Measurements from ENCODE around the gene MX1.

Gene MX1, protein sequence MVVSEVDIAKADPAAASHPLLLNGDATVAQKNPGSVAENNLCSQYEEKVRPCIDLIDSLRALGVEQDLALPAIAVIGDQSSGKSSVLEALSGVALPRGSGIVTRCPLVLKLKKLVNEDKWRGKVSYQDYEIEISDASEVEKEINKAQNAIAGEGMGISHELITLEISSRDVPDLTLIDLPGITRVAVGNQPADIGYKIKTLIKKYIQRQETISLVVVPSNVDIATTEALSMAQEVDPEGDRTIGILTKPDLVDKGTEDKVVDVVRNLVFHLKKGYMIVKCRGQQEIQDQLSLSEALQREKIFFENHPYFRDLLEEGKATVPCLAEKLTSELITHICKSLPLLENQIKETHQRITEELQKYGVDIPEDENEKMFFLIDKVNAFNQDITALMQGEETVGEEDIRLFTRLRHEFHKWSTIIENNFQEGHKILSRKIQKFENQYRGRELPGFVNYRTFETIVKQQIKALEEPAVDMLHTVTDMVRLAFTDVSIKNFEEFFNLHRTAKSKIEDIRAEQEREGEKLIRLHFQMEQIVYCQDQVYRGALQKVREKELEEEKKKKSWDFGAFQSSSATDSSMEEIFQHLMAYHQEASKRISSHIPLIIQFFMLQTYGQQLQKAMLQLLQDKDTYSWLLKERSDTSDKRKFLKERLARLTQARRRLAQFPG

DNA sequence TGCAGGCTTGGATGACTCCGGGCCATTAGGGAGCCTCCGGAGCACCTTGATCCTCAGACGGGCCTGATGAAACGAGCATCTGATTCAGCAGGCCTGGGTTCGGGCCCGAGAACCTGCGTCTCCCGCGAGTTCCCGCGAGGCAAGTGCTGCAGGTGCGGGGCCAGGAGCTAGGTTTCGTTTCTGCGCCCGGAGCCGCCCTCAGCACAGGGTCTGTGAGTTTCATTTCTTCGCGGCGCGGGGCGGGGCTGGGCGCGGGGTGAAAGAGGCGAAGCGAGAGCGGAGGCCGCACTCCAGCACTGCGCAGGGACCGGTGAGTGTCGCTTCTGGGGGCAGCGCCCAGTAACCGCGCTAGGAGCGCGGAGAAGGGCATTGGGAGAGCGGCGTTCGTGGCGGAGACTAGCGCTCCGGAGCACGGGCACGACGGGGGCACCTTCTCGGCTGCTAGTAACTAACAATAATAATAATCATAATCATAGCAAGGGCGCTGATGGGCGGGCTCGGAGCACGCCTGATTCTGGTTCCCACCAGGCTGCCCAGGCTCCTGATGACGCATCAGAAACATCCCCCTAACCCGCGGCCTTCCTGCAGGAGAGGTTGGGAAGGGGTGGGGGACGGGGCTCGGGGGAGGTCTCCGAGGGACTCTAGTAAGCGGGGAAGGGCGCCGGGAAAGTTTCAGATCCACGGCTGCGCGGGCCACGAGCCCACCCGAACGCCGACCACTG is at the start of gene MX1:
MX1 (plus strand) TSS at position 286 of the 722 bp plus-strand sequence. CDS start 5,832 bp downstream, outside the sequence.
- no peaks in the 10 kb centered on the region for H3K36me3 ChIP-seq (ENCODE audit: control insufficient read depth, low read depth, low read length)
- H3K4me1 ChIP-seq (ENCODE audit: control insufficient read depth, low read depth, low read length), result peaks cover 5% of the 10 kb centered on the region
- H3K9ac ChIP-seq (ENCODE audit: low read length), result no peak within 1 kb of the TSS
- H3K27ac ChIP-seq (ENCODE audit: low read length), result no peak within 1 kb of the TSS
- peaks cover 55% of the 10 kb centered on the region for H3K27me3 ChIP-seq (ENCODE audit: control insufficient read depth, insufficient read depth, low read length)
- no peaks in the 10 kb centered on the region for H3K9me3 ChIP-seq (ENCODE audit: control insufficient read depth, low read depth, low read length)
- peak within 1 kb of the TSS; percentile 64 for H3K4me3 ChIP-seq (ENCODE audit: low read length)

DNA sequence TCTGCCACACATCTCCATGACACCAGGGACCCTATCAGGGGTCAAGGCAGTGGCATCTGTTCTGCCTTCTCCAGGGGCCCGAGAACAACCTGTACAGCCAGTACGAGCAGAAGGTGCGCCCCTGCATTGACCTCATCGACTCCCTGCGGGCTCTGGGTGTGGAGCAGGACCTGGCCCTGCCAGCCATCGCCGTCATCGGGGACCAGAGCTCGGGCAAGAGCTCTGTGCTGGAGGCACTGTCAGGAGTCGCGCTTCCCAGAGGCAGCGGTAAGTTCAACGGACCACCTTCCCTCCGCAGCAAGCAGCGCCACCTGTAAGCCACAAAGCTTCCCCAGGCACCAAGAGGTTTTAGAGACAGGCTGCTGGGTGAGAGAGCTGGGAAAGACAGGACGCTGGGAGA is 48.3 kb upstream of the MX1 start:
- H3K9ac ChIP-seq (ENCODE audit: low read length), result no peak overlapping the region
- no peaks in the 10 kb centered on the region for H3K9me3 ChIP-seq (ENCODE audit: control insufficient read depth, low read depth, low read length)
- no peaks in the 10 kb centered on the region for H3K27me3 ChIP-seq (ENCODE audit: control insufficient read depth, insufficient read depth, low read length)
- H3K4me1 ChIP-seq (ENCODE audit: control insufficient read depth, low read depth, low read length), result no peaks in the 10 kb centered on the region
- no peak overlapping the region for H3K27ac ChIP-seq (ENCODE audit: low read length)
- no peak overlapping the region for H3K4me3 ChIP-seq (ENCODE audit: low read length)
- H3K36me3 ChIP-seq (ENCODE audit: control insufficient read depth, low read depth, low read length), result no peaks in the 10 kb centered on the region

DNA sequence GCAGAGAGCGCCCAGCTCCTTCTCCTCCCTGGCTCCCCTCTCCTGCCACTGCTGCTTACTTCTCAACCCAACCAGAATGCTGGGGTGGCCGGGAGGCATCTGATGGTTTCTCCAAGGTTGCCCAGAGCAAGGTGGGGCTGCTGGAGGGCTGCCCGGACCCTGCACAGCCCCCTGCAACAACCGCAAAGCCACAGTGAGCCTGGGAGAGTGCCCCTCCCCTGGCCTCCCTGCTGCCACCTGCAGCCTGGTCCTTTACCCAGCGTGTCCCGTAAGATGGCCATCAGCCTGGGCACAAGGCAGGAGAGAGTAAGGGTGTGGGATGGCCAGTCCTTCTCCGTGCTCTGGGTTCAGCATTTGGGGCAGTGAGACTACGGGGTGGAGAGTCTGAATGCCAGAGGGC is 47.2 kb upstream of the MX1 start:
- H3K9ac ChIP-seq (ENCODE audit: low read length), result no peak overlapping the region
- H3K27ac ChIP-seq (ENCODE audit: low read length), result no peak overlapping the region
- H3K36me3 ChIP-seq (ENCODE audit: control insufficient read depth, low read depth, low read length), result no peaks in the 10 kb centered on the region
- no peaks in the 10 kb centered on the region for H3K9me3 ChIP-seq (ENCODE audit: control insufficient read depth, low read depth, low read length)
- no peaks in the 10 kb centered on the region for H3K27me3 ChIP-seq (ENCODE audit: control insufficient read depth, insufficient read depth, low read length)
- no peaks in the 10 kb centered on the region for H3K4me1 ChIP-seq (ENCODE audit: control insufficient read depth, low read depth, low read length)
- H3K4me3 ChIP-seq (ENCODE audit: low read length), result no peak overlapping the region

DNA sequence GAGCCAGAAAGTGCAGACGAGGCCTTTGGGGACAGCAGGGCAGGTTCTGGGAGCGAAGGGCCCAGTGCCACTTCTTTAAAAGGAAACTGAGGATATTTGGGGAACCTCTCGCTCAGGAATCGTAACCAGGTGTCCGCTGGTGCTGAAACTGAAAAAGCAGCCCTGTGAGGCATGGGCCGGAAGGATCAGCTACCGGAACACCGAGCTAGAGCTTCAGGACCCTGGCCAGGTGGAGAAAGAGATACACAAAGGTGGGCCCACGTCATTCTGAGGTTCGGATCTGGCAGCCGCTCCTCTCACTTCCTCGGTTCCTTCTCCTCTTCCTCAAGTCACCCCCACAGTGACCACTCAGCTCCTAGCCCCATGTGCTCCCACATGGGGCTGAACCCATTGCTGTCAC is 46.1 kb upstream of the MX1 start:
- no peaks in the 10 kb centered on the region for H3K4me1 ChIP-seq (ENCODE audit: control insufficient read depth, low read depth, low read length)
- no peaks in the 10 kb centered on the region for H3K9me3 ChIP-seq (ENCODE audit: control insufficient read depth, low read depth, low read length)
- no peaks in the 10 kb centered on the region for H3K36me3 ChIP-seq (ENCODE audit: control insufficient read depth, low read depth, low read length)
- no peak overlapping the region for H3K9ac ChIP-seq (ENCODE audit: low read length)
- no peak overlapping the region for H3K27ac ChIP-seq (ENCODE audit: low read length)
- no peak overlapping the region for H3K4me3 ChIP-seq (ENCODE audit: low read length)
- no peaks in the 10 kb centered on the region for H3K27me3 ChIP-seq (ENCODE audit: control insufficient read depth, insufficient read depth, low read length)

DNA sequence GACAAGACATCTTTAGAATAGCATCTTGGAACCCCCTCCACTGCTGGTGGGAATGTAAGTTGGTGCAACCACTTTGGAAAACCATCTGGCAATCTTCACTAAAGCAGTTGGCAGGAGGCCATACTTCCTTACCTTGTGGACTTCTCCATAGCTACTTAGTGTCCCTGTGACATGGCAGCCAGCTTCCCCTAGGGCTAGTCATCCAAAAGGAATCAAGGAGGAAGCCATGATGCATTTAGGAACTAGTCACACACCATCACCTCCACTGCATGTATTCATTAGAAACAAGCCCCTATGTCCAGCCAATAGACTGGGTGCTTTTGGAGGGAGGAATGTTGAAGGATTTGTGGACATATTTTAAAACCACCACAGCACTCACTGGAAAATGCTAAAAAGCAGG is 44.3 kb upstream of the MX1 start:
- H3K4me1 ChIP-seq (ENCODE audit: control insufficient read depth, low read depth, low read length), result no peaks in the 10 kb centered on the region
- H3K9ac ChIP-seq (ENCODE audit: low read length), result no peak overlapping the region
- no peaks in the 10 kb centered on the region for H3K27me3 ChIP-seq (ENCODE audit: control insufficient read depth, insufficient read depth, low read length)
- H3K36me3 ChIP-seq (ENCODE audit: control insufficient read depth, low read depth, low read length), result no peaks in the 10 kb centered on the region
- H3K27ac ChIP-seq (ENCODE audit: low read length), result no peak overlapping the region
- H3K4me3 ChIP-seq (ENCODE audit: low read length), result no peak overlapping the region
- no peaks in the 10 kb centered on the region for H3K9me3 ChIP-seq (ENCODE audit: control insufficient read depth, low read depth, low read length)

DNA sequence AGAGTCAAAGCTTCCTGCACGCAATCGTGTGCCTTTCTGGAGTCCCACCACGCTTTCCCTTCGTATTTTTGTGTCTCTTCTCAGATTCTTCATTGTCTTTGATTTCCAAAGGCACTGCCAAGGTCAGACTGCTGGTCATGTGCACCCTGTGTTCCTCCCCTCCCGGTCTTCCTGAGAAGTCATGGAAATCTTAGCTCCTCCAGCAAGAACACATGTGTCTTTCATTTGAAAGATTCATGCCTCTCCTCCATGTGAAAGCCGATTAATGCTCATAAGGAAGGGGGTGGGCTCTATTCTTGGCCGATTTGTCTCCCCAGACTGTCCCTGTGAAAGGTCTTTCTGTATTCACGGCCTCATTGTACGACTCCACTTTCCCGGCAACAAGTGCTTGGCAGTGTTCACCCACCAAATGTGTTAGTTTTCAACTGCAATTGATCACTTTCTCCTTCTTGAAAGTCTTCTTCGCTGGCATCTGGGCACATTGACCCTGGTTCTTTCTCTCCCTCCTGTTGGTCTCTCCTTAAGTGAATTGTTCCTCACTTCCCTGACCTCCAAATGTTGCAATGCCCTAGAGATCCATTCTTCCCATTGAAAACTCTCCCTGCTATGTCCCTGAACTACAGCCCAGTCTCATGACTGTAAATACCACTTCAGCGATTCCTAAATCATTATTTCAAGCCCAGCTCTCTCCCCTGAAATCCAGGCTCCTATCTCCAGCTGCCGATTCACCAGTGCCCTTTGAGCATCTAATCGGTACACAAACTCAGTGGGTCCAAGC is 38.8 kb upstream of the MX1 start:
- Histone ChIP-seq H3K9ac (ENCODE audit: low read length) (no peak overlapping the region), H3K4me3 (ENCODE audit: low read length) (no peak overlapping the region), H3K9me3 (ENCODE audit: control insufficient read depth, low read depth, low read length) (no peaks in the 10 kb centered on the region), H3K27ac (ENCODE audit: low read length) (no peak overlapping the region), H3K4me1 (ENCODE audit: control insufficient read depth, low read depth, low read length) (no peaks in the 10 kb centered on the region), H3K27me3 (ENCODE audit: control insufficient read depth, insufficient read depth, low read length) (no peaks in the 10 kb centered on the region), H3K36me3 (ENCODE audit: control insufficient read depth, low read depth, low read length) (no peaks in the 10 kb centered on the region)

DNA sequence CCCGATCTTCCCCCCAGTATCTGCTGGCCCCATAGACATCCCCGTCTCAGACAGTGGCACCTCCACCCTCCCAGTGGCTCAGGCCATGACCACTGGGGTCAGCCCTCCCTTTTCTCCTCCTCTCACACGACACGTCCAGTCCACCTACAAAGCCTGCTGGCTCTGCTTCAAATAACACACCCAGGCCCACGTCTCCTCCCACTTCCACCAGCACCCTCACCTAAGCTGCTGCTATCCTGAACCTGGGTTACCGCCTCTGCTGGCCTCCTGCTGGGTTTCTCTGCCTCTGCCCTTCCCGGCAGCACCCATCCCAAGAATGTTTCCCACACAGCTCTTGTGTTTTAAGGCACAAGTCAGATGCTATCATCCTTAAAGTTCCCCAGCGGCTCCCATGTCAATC is 38.2 kb upstream of the MX1 start:
- Histone ChIP-seq H3K36me3 (ENCODE audit: control insufficient read depth, low read depth, low read length) (no peaks in the 10 kb centered on the region), H3K27ac (ENCODE audit: low read length) (no peak overlapping the region), H3K9ac (ENCODE audit: low read length) (no peak overlapping the region), H3K9me3 (ENCODE audit: control insufficient read depth, low read depth, low read length) (no peaks in the 10 kb centered on the region), H3K4me3 (ENCODE audit: low read length) (no peak overlapping the region), H3K4me1 (ENCODE audit: control insufficient read depth, low read depth, low read length) (no peaks in the 10 kb centered on the region), H3K27me3 (ENCODE audit: control insufficient read depth, insufficient read depth, low read length) (no peaks in the 10 kb centered on the region)

DNA sequence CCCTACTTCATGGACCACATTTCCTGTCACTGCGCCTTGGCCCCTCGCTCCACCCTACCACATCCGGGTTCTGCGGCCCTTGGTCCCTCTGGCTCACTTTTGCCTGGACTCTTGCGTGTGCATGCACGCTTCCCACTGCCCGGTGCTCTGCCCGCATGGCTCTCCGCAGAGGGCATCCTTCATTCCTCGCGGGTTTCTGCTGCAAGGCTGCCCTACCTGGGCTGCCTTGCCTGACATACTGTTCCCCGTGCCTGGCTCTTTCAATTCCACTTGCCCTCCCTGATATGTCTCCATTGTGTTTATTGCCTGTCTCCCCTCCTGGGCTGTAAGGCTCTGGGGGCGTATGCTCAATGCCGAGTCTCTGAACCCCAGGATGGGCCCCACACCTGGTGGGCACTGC is 37.8 kb upstream of the MX1 start:
- no peak overlapping the region for H3K9ac ChIP-seq (ENCODE audit: low read length)
- no peaks in the 10 kb centered on the region for H3K27me3 ChIP-seq (ENCODE audit: control insufficient read depth, insufficient read depth, low read length)
- H3K27ac ChIP-seq (ENCODE audit: low read length), result no peak overlapping the region
- H3K4me1 ChIP-seq (ENCODE audit: control insufficient read depth, low read depth, low read length), result no peaks in the 10 kb centered on the region
- no peaks in the 10 kb centered on the region for H3K9me3 ChIP-seq (ENCODE audit: control insufficient read depth, low read depth, low read length)
- no peaks in the 10 kb centered on the region for H3K36me3 ChIP-seq (ENCODE audit: control insufficient read depth, low read depth, low read length)
- H3K4me3 ChIP-seq (ENCODE audit: low read length), result no peak overlapping the region

DNA sequence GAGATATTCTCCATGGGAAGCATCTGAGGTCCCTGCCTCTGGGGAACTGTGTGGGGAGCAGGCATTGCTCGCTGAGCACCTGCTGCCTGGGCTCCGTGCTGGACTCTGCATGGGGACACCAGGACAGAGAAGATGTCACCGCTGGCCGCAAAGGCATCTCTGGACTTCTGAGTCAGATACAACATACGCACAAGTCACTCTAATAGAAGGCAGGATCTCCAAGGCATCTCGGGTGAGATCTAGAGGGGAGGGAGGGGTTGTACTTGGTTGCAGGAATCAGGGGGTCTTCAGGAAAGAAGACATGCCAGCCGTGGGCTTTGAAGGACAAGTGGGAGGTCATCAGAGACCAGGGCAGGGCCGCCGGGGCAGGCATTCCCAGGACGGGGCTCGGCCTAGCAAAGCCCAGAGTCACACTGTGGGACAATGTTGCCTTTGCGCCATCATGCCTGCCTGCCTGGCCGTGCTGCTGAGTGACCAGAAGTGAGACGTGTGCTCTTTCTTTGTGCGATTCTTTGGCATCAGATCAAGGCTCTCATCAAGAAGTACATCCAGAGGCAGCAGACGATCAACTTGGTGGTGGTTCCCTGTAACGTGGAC is 35.9 kb upstream of the MX1 start:
- Histone ChIP-seq H3K4me1 (ENCODE audit: control insufficient read depth, low read depth, low read length) (no peaks in the 10 kb centered on the region), H3K36me3 (ENCODE audit: control insufficient read depth, low read depth, low read length) (no peaks in the 10 kb centered on the region), H3K27ac (ENCODE audit: low read length) (no peak overlapping the region), H3K9me3 (ENCODE audit: control insufficient read depth, low read depth, low read length) (no peaks in the 10 kb centered on the region), H3K4me3 (ENCODE audit: low read length) (no peak overlapping the region), H3K27me3 (ENCODE audit: control insufficient read depth, insufficient read depth, low read length) (no peaks in the 10 kb centered on the region), H3K9ac (ENCODE audit: low read length) (no peak overlapping the region)

DNA sequence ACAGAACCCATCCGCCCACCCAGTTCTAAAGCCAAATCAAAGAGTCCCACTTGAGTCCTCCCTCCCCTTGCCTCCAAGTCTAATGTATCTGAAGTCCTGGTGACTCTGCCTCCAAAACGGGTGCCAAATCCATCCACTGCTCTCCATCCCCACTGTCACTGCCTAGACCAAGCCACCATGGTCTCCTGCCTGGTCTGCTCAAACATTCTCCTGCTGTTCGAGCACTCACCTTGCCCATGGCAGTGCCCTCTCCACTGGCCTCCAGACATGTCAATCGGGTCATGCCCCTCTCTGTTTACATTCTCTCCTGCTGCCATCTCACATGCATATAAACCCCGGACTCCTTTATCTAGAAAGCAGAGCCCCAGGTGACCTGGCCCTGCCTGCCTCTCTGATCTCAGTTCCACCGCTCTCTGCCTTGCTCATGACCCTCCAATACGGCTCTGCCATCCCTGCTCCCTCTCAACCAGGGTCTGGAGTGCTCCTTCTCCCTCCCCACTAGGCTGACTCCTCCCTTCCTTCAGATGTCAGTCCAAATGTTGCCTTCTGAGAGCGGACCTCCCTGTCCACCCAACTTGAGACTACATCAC is 32.1 kb upstream of the MX1 start:
- no peaks in the 10 kb centered on the region for H3K27me3 ChIP-seq (ENCODE audit: control insufficient read depth, insufficient read depth, low read length)
- H3K4me1 ChIP-seq (ENCODE audit: control insufficient read depth, low read depth, low read length), result peaks cover 5% of the 10 kb centered on the region
- no peak overlapping the region for H3K27ac ChIP-seq (ENCODE audit: low read length)
- H3K9me3 ChIP-seq (ENCODE audit: control insufficient read depth, low read depth, low read length), result no peaks in the 10 kb centered on the region
- H3K9ac ChIP-seq (ENCODE audit: low read length), result no peak overlapping the region
- no peak overlapping the region for H3K4me3 ChIP-seq (ENCODE audit: low read length)
- H3K36me3 ChIP-seq (ENCODE audit: control insufficient read depth, low read depth, low read length), result no peaks in the 10 kb centered on the region

Measured in iPS-18a (cell line).